Measurements from ENCODE around the gene FBRSL1. TPM values are rescaled to one million over a fixed set of nuclear protein-coding genes. Genes with fewer than 3 reads are reported as not detected.

FBRSL1 gene
- total RNA-seq, 3 donors from 2014 or later (not counting 1 experiment from before 2014, with no cell fraction given) = 67.5 to 78.0 (median 76.2) TPM

GRCh38 chr12:132465269-132466190 is 24.4 kb upstream of the FBRSL1 start:
- intact Hi-C loops (cut with micrococcal nuclease) = no loop called here
- DNase-seq (no peak), ATAC-seq (no peak)
- H3K9me3 Mint-ChIP-seq = no peaks in the 10 kb centered on the region
- H3K27ac Mint-ChIP-seq = peak overlapping the region in 1 of 2 donors; percentile 63
- Histone ChIP-seq H3K27ac (ENCODE audit: low read length) (no peak overlapping the region), H3K4me1 (ENCODE audit: control insufficient read depth, insufficient read depth, low read length) (peaks cover 50% of the 10 kb centered on the region), H3K4me3 (ENCODE audit: low read length) (no peak overlapping the region), H3K27me3 (ENCODE audit: control insufficient read depth, insufficient read depth, low read length) (peaks cover 11% of the 10 kb centered on the region), H3K36me3 (ENCODE audit: control insufficient read depth, insufficient read depth, low read length) (no peaks in the 10 kb centered on the region), H3K9me3 (ENCODE audit: control insufficient read depth, insufficient read depth, low read length) (no peaks in the 10 kb centered on the region)
- H3K4me3 Mint-ChIP-seq = no peak overlapping the region
- H3K27me3 Mint-ChIP-seq (ENCODE audit: low read depth in 2 of 2) = peaks cover 11 to 17% of the 10 kb centered on the region in 2 donors
- H3K36me3 Mint-ChIP-seq = no peaks in the 10 kb centered on the region
- no peak for TF ChIP-seq CTCF (IDR thresholded peaks at IDR 0.05)
- WGBS (ENCODE audit: insufficient coverage) = 79% methylated on average over 15 of the region's 17 CpGs
- H3K4me1 Mint-ChIP-seq = peaks cover 12 to 19% of the 10 kb centered on the region in 2 donors

GRCh38 chr12:132466241-132467201 is 23.4 kb upstream of the FBRSL1 start:
- intact Hi-C loops (cut with micrococcal nuclease) = no loop called here
- H3K4me1 Mint-ChIP-seq = peaks cover 12 to 29% of the 10 kb centered on the region in 2 donors
- no peak overlapping the region for H3K4me3 ChIP-seq (ENCODE audit: low read length)
- peak overlapping the region in 1 of 2 donors; percentile 63 for H3K27ac Mint-ChIP-seq
- WGBS (ENCODE audit: insufficient coverage) = 93% methylated on average over 18 of the region's 18 CpGs
- H3K36me3 Mint-ChIP-seq = no peaks in the 10 kb centered on the region
- no peak overlapping the region for H3K27ac ChIP-seq (ENCODE audit: low read length)
- ATAC-seq = no peak
- H3K9me3 Mint-ChIP-seq = no peaks in the 10 kb centered on the region
- no peaks in the 10 kb centered on the region for H3K9me3 ChIP-seq (ENCODE audit: control insufficient read depth, insufficient read depth, low read length)
- peaks cover 11 to 20% of the 10 kb centered on the region in 2 donors for H3K27me3 Mint-ChIP-seq (ENCODE audit: low read depth in 2 of 2)
- H3K4me1 ChIP-seq (ENCODE audit: control insufficient read depth, insufficient read depth, low read length) = peaks cover 58% of the 10 kb centered on the region
- peaks cover 11% of the 10 kb centered on the region for H3K27me3 ChIP-seq (ENCODE audit: control insufficient read depth, insufficient read depth, low read length)
- TF ChIP-seq CTCF (IDR thresholded peaks at IDR 0.05) = no peak
- no peak for DNase-seq
- no peak overlapping the region for H3K4me3 Mint-ChIP-seq
- H3K36me3 ChIP-seq (ENCODE audit: control insufficient read depth, insufficient read depth, low read length) = no peaks in the 10 kb centered on the region

GRCh38 chr12:132467511-132467910 is 22.4 kb upstream of the FBRSL1 start:
- DNase-seq (no peak), ATAC-seq (no peak)
- Mint-ChIP-seq H3K27ac (no peak overlapping the region), H3K36me3 (no peaks in the 10 kb centered on the region), H3K4me1 (peaks cover 12 to 37% of the 10 kb centered on the region in 2 donors), H3K9me3 (no peaks in the 10 kb centered on the region), H3K4me3 (no peak overlapping the region), H3K27me3 (ENCODE audit: low read depth in 2 of 2) (peaks cover 11 to 27% of the 10 kb centered on the region in 2 donors)
- Histone ChIP-seq H3K27me3 (ENCODE audit: control insufficient read depth, insufficient read depth, low read length) (peaks cover 11% of the 10 kb centered on the region), H3K36me3 (ENCODE audit: control insufficient read depth, insufficient read depth, low read length) (no peaks in the 10 kb centered on the region), H3K27ac (ENCODE audit: low read length) (no peak overlapping the region), H3K9me3 (ENCODE audit: control insufficient read depth, insufficient read depth, low read length) (no peaks in the 10 kb centered on the region), H3K4me1 (ENCODE audit: control insufficient read depth, insufficient read depth, low read length) (peaks cover 59% of the 10 kb centered on the region), H3K4me3 (ENCODE audit: low read length) (no peak overlapping the region)
- WGBS (ENCODE audit: insufficient coverage) = 86% methylated on average over 13 of the region's 13 CpGs
- intact Hi-C loops (cut with micrococcal nuclease) = no loop called here
- no peak for TF ChIP-seq CTCF (IDR thresholded peaks at IDR 0.05)

All from natural killer cell (primary cell).